Activated CD4-positive, alpha-beta T cell treated with anti-CD3 and anti-CD28 coated beads, Interleukin-2, Interleukin-4, amounts not matched to agents 100 ng/mL and 50 ng/mL, durations not matched to agents 16 hours and 8 hours (primary cell): ENCODE data around the gene PLXDC1.

Source experiments
- DNase-seq: peaks from one replicate; pipeline ENCODE4 v3.0.0-alpha.2; 2020; ENCODE audit warnings: low spot score

PLXDC1 gene

DNA sequence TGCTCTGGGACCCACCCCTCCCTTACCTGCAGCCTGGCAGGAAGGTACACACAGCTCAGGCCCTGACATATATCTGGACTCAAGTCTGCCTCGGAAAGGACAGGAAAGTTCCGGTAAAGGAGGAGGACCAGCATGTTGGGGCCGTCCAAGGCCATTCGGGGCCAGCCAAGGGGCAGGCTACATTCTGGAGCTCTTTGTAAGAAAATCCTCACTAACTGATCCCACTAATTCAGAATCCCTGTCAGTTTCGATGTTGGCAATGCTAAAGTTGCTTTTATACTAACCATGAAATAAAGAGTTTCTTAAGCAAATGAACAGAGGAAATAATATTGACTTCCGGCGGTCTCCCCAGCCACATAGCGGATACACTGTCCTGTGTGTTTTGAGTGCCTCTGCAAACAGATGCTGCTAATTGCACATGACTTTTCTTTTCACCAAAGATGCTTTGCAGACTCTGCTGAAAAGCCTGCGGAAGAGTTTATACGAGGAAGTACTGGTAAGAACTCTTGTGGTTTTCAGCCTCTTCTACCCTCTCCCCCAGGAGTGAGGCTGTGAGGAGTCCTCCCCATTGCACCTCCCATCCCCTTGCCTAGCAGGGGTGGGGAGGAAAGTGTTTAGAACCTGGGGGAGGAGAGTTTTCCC, 54.8 kb downstream of the PLXDC1 start:
- peak; percentile 33 for DNase-seq

DNA sequence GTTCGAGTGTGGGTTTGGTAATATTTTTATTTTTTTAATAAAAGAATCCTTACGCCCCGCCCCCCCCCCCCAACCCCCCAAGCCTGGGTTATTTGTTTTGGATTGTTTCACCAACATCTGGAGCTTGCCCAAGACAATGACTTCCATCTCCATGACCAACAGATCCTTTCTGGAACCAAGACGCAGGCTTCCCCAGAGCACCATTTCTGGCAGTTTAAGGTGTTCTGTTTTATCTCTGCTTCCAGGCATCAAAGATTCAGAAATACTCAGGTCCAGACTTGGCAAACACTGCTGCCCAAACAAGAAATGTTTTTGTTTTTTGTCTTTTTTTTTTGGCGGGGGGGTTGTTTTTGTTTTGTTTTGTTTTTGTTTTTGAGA, 56.1 kb downstream of the PLXDC1 start:
- DNase-seq: no peak

DNA sequence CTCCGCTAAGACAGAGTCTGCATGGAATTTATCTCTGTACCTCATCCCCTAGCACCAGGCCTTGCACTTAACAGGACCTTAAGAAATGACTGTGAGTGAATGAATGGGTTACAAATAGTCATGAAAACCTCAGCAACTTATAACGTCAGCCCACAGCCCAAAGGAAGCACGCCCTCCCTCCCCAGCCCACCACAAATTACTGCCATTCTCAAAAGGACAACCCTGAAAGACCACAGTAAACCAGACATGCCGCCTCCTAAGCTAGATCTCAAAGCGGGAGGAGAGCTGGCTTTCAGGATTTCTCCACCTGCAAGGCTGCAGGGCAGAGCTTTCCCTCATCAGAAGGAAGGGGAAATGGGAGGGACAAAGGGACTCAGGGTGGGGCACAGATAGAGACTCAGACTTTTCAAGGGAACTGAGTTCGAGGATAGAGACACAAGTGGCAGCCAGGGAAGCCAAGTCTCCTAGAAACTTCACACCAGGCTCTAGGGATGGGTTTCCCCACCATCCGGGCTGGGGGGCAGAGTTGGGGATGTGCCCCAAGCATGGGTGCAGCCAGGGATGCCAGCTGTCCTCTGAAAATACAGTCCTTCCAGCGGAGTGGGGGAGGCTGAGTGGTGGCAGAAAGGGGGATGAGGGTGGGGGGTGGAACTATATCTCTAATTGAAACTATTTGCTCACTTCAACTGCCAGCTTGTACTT, 56.7 kb downstream of the PLXDC1 start:
- no peak for DNase-seq

DNA sequence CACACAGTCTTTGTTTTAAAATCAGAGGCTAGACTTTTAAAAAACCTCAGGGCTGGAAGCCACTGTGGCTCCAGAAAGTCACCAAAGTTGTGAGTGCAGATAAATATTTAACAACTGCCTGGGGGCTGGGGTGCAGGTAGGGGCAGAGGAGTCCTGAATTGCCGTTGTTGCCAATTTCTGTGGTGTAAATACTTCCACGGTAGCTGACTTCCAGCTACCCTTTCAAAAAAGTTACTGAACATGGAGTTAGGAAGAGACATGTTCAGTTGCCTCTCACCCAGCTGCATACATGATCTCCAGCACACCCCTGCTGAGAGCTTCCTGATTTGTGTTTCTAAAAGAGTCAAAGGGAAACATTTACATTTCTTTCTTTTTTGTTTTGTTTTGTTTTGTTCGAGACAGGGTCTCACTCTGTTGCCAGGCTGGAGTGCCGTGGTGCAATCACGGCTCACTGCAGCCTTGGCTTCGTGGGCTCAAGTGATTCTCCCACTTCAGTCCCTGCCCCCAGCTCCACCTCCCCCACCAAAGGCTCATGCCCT, 58.7 kb downstream of the PLXDC1 start:
- DNase-seq: no peak

DNA sequence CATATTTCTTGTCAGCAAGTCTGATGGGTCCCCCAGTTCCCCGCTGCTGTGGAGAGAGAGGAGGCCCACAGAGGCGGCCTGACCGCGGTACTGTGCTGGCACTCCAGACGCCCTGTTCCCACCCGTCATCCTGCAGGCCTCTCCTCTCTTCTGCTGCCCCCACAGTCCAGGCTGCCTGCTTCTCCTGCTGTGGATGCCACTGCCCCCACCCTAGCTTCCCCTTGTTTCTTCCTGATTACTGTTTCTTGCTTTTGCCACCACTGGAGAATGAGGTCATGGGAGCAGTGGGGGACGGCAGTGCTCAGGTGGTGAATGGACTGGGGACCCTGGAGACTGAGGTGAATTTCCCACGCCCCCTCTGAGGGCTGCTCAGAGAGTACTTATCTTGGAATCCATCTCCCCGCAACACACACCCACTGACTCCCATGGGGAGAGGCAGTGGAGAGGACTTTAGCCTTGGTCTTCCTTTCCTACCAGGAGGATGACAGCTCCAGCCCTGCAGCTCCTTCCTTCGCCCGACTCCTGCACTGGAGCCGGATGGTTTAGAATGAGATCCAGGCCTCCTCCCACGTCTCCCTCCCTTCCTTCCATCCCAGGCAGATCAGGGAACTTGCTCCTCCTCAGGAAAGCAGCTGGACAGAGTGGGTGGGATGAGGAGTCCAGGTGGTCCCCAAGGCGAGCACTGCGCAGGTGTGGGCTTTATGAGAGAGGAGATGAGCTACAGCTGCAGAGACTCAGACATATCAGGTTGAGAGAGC, 60.4 kb downstream of the PLXDC1 start:
- no peak for DNase-seq

DNA sequence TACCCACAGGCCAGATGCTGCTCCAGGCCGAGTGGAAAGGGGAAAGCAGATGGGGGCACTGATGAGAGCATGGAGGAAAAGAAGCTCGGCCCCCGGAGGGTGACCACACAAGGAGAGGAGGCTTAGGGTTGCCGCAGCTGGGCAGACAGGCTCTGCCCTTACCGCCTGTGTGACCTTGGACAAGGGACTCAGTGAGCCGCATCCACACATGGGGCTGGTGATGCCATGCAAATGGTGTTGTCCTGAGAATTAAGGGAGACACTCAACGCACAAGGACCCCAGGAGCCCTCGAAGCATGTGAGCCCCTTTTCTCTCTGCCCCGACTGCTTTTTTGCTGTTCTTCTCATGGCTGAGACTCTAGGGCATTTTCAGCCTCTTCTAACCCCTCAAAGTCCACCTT, 61.0 kb downstream of the PLXDC1 start:
- DNase-seq: no peak

DNA sequence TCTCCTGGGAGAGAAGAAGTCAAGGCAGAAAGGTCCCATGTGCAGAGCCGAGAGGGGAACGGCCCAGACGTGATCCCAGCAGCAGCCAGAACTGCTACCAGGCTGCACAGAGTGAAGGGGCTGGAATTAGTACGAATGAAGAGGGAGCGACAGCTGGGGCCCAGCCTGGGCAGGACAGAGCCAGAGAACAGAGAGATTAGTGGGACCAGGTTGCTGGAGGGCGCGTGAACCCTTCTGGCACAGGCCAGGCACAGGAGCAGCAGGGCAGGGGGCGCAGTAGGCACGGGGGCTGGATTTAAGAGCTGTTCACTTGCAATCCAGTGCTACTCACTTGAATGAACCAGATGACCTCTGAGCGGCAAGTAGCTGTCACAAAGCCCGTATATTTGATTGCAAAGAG, 66.9 kb downstream of the PLXDC1 start:
- no peak for DNase-seq

DNA sequence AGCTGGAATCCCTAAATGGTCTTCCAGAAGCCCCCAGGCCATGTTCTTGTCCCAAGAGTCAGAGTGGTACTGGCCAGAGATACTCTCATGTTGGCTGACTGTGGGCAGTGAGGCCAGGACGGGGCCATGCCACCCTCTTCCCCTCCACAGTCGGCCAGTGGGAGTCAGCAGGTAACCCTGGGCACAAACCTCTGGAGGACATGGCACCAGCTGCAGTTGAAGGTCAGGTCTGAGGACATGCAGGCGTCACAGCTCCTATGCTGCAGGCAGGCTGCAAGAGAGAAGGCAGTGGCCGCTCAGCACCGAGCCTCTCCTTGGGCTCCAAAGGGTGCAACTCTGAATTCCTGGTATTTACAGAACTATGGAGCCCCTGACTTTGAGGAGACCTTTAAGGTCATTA, 68.2 kb downstream of the PLXDC1 start:
- no peak for DNase-seq

DNA sequence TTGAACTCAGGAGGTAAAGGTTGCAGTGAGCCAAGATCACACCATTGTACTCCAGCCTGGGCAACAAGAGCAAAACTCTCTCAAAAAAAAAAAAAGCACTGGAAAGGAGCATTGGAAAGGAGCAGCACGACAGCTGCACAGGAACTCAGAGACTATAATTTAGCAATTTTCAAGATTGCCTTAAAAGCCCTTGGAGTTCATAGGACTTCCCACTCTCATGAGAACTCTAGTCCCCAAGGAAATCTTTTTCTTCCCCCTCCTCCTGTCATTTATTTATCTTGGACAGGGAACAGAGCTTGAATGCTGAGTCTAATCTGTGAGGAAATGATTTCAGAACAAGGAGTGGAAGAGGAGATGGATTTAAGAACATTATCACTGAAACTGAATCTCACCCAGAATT, 69.0 kb downstream of the PLXDC1 start:
- DNase-seq: no peak

DNA sequence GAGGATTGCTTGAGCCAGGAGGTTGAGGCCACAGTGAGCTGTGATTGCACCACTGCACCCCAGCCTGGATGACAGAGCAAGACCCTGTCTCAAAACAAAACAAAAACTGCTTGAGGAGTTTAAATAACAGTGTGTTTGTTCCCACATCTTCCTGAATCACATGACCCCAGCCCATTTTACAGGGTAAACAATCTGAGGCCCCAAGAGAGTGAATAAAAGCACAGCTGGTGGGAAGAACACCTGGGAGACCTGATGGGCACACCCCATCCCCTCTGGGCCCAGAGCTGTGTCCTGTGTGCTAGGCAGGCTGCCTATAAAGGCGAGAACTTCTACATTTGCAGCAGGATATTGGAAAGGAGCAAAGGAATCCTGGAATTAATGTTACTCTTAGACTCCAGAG, 69.6 kb downstream of the PLXDC1 start:
- no peak for DNase-seq

DNA sequence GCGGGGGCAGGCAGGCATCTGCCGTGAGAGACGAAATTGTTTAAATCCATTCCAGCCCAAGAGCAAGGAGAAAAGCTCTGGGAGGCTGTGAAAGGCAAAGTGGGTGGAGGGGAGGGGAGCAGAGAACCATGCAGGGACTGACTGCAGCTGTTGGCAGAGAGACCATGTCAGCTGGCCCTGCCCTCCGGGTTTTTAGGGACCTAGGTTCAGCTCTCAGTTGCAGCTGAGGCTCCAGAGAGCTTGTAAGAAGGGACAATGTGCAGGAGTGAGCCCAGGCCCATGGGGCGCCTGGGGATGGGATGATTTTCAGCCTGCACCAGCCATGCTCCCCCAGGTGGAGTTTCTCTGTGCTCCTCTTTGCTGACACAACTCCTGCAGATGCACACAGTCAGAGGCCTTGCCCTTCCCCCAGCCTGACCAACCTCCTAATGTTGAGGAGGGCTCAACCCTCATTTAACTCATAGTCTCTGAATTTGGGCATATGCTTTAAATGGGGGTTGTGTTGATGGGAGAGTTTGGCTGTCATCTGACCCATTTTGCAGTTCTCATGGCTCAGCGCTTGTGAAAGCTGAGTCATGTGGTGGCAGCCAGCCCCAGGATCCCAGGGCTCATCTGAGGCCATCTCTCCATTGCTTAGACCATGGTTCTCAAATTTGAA, 70.9 kb downstream of the PLXDC1 start:
- DNase-seq: no peak

DNA sequence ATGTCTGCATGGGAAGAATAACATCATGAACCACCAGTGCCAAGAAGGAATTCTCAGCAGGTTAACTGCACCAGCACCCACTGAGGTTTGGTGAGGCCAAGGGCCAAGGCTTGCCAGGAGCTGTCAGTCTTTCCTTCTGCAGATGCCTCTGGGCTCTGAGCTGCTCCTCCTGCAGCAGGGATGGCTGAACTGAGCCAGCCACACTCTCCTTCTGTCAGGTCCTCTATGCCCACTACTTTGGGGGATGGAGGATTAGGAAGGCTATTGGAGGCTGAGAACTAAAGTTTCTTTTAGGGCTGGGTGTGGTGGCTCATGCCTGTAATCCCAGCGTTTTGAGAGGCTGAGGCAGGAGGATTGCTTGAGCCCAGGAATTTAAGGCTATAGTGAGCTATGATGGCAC, 71.6 kb downstream of the PLXDC1 start:
- no peak for DNase-seq

DNA sequence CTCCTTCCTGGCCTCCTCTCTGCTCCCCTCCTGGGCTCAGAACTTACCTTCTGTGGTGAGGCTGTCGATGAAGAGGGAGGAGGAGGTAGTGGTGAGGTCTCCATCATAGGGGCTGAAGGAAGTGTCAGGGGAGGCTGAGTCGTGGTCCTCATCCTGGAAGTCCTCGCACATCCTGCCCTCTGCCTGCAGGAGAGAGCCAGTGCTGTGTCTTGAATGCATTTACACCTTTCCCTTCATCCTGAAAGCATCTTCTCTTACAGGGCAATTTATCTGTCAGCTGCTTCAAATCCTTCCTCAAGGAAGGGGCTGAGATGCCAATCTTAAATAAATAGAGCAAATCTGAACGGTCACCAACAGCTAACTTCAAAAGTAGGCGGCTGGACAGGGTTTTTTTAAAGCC, 73.6 kb downstream of the PLXDC1 start:
- DNase-seq: no peak

DNA sequence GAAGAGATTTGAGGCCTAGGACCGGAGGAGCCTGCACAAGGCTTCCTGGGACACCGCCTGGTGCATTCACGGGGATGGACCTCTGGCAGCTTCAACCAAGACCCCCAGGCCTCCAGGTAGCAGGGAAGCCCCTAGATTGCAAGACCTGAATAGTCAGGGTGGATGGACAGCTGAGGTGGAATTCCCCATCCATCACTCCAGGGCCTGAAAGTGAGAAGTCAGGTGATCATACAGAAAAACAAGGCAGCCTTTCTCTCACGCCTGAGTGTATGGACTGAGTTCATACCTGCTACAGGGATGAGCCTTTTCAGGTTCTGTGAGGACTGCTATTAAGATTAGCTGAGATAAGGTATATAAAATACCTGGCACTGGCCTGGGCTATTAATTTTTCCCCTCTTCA, 74.2 kb downstream of the PLXDC1 start:
- DNase-seq: no peak

DNA sequence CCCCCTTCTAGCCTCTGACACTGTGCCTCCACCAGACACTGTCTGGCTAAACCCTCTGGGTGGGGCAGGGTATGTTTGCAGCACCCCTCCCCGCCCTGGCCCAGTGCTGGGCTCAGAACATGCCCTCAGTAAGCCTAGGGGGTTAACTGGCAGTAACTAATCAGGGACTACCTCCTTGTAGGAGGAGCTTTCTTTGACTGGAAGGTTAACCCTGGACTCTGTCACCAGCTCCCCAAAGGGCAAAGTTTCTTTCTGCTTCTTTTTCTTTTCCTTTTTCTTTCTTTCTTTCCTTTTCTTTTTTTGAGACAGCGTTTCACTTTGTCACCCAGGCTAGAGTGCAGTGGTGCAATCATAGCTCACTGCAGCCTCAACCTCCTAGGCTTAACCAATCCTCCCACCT, 76.8 kb downstream of the PLXDC1 start:
- DNase-seq: no peak

DNA sequence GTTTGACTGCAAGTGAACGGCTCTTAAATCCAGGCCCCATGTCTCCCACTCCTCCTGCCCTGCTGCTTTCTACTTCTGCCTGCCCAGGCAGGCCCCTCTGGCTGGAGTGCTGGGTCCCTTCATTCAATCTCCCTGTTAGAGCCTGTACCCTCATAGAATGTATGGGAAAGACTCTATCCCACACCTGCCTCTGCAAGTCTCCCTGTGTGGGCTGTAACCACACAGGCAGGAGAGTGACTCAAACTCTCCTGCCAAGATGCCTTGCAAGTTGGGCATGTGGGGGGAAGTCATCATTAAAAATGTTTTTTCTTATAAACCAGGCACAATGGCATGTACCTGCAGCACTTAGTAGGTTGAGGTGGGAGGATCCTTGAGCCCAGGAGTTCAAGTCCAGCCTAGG, 77.5 kb downstream of the PLXDC1 start:
- DNase-seq: no peak

DNA sequence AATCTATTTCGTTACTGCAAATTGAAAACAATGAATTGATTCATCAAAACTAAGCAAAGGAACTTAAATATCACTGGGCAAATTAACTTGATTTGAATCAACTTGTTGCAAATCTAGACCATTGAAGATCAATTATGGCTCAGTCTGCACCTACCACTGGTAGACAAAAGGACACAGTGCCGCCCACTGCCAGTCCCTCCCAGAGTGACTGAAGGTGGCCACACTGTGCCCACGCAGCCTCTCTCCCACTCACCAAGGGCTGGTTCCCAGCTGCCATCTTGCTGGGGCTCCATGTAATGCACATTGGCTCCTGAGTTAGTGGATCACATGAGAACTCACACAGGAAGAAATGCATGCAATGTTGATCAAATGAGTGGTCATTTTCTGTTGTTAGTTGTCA, 78.1 kb downstream of the PLXDC1 start:
- DNase-seq: no peak

DNA sequence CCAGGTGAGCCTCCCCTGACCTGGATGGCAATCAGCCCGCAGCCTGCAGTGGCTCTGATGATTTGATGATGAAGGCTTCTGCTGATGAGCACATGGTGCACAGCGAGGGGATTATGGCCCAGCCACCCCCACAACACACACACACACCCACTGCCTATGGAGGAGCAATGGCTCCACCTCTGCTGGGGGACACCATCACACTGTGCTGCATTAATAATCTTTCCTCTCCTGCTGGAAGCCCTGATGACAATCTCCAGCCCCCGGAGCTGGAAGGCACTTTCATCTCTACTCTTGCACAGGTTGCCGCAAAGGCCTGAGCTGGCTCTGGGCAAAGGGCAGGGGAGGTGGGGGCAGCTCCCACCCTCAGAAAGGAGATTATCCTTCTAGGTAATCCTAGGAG, 79.9 kb downstream of the PLXDC1 start:
- DNase-seq: no peak

DNA sequence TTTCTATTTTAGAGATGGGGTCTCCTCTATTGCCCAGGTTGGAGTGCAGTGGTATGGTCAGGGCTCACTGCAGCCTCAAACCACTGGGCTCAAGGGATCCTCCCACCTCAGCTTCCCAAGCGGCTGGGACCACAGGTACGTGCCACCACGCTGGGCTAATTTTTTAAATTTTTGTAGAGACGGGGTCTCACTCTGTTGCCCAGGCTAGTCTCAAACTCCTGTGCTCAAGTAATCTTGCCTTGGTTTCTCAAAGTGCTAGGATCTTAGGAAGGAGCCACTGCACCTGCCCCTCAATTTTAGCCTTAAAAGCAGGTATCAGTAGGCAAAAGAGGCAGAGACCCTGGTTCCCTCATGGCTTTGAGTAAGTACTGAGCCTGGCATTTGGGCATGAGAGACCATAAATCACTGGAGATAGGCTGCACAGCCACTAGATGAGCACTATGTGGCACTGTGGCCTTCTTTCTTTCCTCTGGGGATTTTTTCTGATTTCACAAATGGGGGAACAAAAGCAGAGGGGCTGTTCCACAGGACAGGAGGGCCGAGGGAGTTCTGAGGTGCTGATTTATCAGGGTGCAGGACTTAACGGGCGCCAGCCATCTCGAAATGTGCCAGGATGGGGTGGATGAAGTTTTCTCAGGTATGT, 82.2 kb downstream of the PLXDC1 start:
- peak; percentile 21 for DNase-seq

DNA sequence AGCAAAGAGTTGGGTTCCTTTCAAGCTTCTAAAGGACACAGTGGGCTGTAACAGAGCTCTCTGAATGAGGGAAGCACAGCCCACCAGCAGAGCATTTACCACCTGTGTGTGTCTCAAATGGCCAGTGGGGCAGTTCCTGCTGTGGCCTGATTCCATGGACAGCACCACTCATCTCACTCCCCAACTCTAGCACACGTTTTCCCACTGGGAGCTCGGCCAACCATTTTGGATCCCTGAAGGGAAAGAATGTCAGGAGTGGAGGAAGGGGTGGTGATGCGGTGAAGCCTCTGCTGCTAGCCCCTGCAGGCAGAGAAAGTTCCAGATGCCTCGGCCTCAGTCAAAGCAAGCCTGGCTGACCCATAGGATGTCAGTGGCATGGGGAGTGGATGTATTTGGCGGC, 86.6 kb downstream of the PLXDC1 start:
- DNase-seq: no peak

DNA sequence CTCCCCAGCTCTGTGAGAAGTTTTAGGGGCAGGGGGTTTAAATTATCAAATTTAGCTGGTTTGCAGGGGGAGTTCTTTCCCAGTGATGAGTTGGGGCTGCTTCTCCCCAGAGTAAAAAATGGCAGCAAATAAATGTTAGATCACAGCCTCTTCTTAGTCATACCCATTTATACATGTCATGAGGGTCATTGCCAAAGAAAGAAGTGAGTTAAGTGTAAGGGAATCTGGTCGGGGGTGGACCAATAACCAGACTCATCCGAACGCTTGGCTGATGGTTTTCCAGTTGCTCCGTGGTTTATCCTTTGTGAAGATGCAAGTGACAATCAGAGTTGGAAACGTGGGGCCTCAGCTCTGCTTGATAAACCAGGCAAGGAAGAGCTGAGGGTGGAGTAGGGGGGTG, 87.1 kb downstream of the PLXDC1 start:
- DNase-seq: no peak

DNA sequence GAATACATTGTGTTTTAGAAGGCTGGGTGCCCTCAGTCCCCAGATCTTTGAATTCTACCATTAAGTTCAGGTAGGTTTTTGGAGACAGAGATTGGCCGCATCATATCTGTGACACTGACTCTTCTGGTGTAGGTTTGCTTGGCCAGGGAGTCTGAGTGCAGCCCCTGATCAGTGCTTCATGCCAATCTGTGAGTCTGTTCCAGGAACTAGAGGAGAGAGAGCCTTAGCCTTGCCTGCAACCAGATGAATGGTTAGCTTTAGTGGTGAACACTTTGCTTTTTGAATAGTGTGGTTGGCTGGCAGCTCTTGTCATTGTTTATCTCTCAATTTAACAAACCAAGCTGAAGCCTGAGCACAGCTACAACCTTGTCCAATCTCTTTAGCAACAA, 87.8 kb downstream of the PLXDC1 start:
- no peak for DNase-seq
